Endothelial cell (in vitro differentiated cells): ENCODE measurements around the gene DUSP22. TPM values are rescaled to one million over a fixed set of nuclear protein-coding genes. Genes with fewer than 3 reads are reported as not detected.

Experiments
- DNase-seq: peaks from one replicate; pipeline ENCODE4 v3.0.0; 2021; ENCODE audit warnings: low spot score
- H3K27ac Mint-ChIP-seq: one replicate; pipeline ENCODE4 v1.8.0; 2021; ENCODE audit warnings: mixed read lengths, inconsistent platforms; ENCODE audit not compliant: unreplicated experiment
- H3K27me3 Mint-ChIP-seq: one replicate; pipeline ENCODE4 v1.8.0; 2021; ENCODE audit warnings: mild to moderate bottlenecking, moderate library complexity, mixed read lengths, inconsistent platforms; ENCODE audit not compliant: unreplicated experiment
- H3K36me3 Mint-ChIP-seq: one replicate; pipeline ENCODE4 v1.8.0; 2021; ENCODE audit warnings: mild to moderate bottlenecking, low read depth, mixed read lengths, inconsistent platforms; ENCODE audit not compliant: unreplicated experiment
- H3K4me1 Mint-ChIP-seq: one replicate; pipeline ENCODE4 v1.8.0; 2021; ENCODE audit warnings: mild to moderate bottlenecking, mixed read lengths, inconsistent platforms; ENCODE audit not compliant: unreplicated experiment
- H3K4me3 Mint-ChIP-seq: one replicate; pipeline ENCODE4 v1.8.0; 2021; ENCODE audit warnings: mild to moderate bottlenecking, mixed read lengths, inconsistent platforms; ENCODE audit not compliant: unreplicated experiment
- H3K9me3 Mint-ChIP-seq: one replicate; pipeline ENCODE4 v1.8.0; 2021; ENCODE audit warnings: mixed read lengths, inconsistent platforms; ENCODE audit not compliant: unreplicated experiment
- total RNA-seq: library from RNA; stranded (reverse); fragmentation: NEBNext Ultra II Directional; extraction: Animal tissue kit (Norgen Biotek cat#: 25700); gene quantifications from one replicate; pipeline ENCODE4 v1.2.1, GENCODE V29; 2021; ENCODE audit not compliant: unreplicated experiment
- TF ChIP-seq, protein P1 (sequence below): fragments of 200-600 bp; sonication (generic); IDR thresholded peaks from one replicate; pipeline ENCODE4 v1.5.0; 2021; ENCODE audit warnings: antibody characterized with exemption; ENCODE audit not compliant: unreplicated experiment

Gene DUSP22
- total RNA-seq, 1 donor from 2014 or later, result 57.3 TPM

DNA sequence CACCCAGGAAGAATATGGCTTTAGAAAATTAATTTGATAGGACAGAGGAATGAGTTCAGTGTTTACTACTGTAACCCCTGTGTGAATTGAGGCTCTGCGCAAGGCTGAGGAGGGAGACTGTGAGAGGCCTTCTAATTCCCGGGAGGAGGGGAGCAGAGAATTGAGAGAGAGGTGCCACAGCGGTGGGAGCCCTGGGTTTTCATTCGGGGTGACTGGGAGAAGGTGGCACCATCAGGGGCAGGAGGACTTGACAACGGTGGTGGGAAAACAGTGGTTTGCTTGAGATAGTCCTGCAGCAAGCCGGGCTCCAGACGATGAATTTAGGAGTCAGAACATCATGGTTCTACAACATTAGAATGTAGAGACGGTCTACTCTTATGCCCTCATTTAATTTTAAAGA is 9.2 kb downstream of the DUSP22 start:
- no peaks in the 10 kb centered on the region for H3K36me3 Mint-ChIP-seq
- peaks cover 3% of the 10 kb centered on the region for H3K4me1 Mint-ChIP-seq
- peaks cover under 1% of the 10 kb centered on the region for H3K27me3 Mint-ChIP-seq
- no peak overlapping the region for H3K27ac Mint-ChIP-seq
- TF ChIP-seq, protein P1, sequence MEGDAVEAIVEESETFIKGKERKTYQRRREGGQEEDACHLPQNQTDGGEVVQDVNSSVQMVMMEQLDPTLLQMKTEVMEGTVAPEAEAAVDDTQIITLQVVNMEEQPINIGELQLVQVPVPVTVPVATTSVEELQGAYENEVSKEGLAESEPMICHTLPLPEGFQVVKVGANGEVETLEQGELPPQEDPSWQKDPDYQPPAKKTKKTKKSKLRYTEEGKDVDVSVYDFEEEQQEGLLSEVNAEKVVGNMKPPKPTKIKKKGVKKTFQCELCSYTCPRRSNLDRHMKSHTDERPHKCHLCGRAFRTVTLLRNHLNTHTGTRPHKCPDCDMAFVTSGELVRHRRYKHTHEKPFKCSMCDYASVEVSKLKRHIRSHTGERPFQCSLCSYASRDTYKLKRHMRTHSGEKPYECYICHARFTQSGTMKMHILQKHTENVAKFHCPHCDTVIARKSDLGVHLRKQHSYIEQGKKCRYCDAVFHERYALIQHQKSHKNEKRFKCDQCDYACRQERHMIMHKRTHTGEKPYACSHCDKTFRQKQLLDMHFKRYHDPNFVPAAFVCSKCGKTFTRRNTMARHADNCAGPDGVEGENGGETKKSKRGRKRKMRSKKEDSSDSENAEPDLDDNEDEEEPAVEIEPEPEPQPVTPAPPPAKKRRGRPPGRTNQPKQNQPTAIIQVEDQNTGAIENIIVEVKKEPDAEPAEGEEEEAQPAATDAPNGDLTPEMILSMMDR, result no peak
- H3K4me3 Mint-ChIP-seq, result no peak overlapping the region
- peaks cover 7% of the 10 kb centered on the region for H3K9me3 Mint-ChIP-seq
- no peak for DNase-seq

DNA sequence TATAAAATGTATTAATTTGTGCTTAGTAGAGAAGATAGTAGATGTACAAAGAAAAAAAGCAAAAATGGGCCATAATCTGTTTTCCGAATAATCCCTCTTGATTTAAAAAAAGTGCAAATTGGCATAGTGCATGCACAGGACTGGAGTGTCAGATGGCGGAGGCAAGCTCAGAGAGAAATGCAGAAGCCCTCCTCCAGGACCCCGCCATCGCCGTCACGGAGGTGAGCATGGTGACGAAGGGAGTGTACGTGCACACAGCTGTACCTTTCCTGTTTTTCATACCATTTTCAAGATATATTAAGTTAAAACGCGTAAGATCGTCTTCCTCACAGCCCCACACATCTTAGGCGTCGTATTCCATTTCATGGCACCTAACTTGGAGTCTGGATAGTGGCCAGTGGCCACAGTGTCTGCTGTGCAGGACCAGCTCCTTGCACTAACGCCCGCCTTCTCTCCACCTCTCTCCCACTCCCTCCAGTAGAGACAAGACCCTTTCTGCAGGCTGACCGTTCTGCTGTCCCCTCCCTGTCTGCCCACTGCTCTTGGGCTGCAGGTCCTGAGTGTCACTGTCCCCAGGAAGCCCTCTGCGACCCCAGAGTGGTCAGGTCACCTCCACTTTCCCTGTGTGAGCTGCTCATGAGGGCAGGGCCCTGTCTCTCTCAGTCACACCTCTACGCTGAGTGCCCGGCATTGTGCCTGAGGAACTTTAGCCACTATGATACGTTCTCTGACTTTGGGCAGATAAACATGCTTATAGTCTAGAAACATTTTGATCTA is 9.8 kb downstream of the DUSP22 start:
- TF ChIP-seq, protein P1, result no peak
- H3K4me1 Mint-ChIP-seq, result no peaks in the 10 kb centered on the region
- no peak overlapping the region for H3K27ac Mint-ChIP-seq
- DNase-seq, result no peak
- peaks cover 7% of the 10 kb centered on the region for H3K9me3 Mint-ChIP-seq
- H3K27me3 Mint-ChIP-seq, result no peaks in the 10 kb centered on the region
- no peaks in the 10 kb centered on the region for H3K36me3 Mint-ChIP-seq
- H3K4me3 Mint-ChIP-seq, result no peak overlapping the region

DNA sequence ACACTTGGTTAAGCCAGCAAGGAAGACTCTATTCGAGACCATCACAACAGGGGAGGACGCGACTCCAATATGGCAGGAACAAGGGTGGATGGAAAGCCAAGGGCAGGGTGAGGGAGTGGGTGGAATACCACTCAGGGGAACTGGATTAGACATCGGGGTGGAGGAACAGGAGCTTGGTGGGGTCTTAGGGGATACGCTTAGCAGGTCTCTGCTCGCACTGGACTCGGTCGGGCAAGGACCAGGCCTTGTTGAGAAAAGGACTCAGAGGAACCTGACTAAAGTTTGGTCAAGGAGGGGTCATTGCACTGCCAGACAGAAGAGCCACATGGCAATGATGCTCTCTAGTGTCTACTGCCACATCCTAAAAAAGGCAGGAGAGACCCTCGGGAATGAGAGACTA is 10.5 kb downstream of the DUSP22 start:
- Mint-ChIP-seq H3K27me3 (peaks cover 2% of the 10 kb centered on the region), H3K9me3 (peaks cover 7% of the 10 kb centered on the region), H3K36me3 (peaks cover 2% of the 10 kb centered on the region), H3K27ac (no peak overlapping the region), H3K4me3 (no peak overlapping the region), H3K4me1 (peaks cover 2% of the 10 kb centered on the region)
- TF ChIP-seq, protein P1, result no peak
- no peak for DNase-seq

DNA sequence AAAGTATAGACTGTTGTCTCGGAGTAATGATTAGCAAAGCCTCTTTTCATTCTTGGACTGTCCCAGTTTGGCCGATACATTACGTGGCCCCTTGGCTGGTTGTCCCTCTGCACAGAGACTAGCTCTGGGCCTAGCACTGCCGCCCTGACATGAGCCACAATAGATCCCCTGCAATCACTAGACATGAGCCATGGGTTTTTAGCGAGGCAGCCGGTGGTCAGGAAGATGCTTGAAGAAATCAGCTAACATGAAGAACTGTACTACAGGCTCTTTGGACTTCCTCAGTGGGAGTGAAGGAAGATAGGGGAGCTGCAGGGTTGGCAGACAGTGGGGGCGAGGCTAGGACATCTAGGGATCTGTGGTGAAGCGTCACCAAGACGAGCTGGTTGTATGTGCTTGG is 11.0 kb downstream of the DUSP22 start:
- H3K27ac Mint-ChIP-seq, result no peak overlapping the region
- TF ChIP-seq, protein P1, result no peak
- H3K36me3 Mint-ChIP-seq, result peaks cover 7% of the 10 kb centered on the region
- no peak for DNase-seq
- H3K27me3 Mint-ChIP-seq, result peaks cover 4% of the 10 kb centered on the region
- H3K9me3 Mint-ChIP-seq, result peaks cover 10% of the 10 kb centered on the region
- no peak overlapping the region for H3K4me3 Mint-ChIP-seq
- peaks cover 2% of the 10 kb centered on the region for H3K4me1 Mint-ChIP-seq

DNA sequence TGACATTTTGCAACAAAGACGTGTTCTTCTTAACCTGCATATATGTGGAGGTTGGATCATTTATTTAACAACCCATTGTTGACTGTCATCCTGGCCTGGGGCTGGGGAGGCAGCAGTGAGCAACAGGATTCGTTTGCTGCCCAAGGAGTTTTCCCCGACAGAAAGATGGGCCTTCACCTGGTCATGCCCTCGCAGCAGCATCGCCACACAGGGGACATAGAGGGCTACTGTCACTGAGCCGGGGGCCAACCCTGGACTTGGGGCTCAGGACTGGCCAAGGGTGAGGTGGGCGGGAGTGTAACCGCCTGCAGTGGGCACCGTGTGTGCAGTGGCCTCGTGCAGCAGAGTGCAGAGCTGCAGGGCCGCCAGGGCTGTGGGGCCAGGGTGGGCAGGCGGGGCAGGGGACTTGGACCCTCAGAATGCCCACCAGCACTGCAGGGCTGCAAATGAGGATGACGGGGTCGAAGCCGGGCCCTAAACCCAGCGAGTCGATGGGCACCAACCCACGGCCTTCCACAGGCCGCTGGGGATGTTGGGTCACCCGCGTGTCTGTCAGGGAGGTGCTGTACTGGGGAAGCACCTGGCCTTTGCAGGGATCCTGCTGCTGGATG is 11.8 kb downstream of the DUSP22 start:
- no peak for DNase-seq
- no peak overlapping the region for H3K27ac Mint-ChIP-seq
- peaks cover 10% of the 10 kb centered on the region for H3K36me3 Mint-ChIP-seq
- TF ChIP-seq, protein P1, result no peak
- peaks cover 2% of the 10 kb centered on the region for H3K4me1 Mint-ChIP-seq
- H3K27me3 Mint-ChIP-seq, result peaks cover 8% of the 10 kb centered on the region
- no peak overlapping the region for H3K4me3 Mint-ChIP-seq
- peaks cover 14% of the 10 kb centered on the region for H3K9me3 Mint-ChIP-seq
